SK-N-SH (cell line): ENCODE data around the gene CELSR1. TPM values are rescaled to one million over a fixed set of nuclear protein-coding genes. Genes with fewer than 3 reads are reported as not detected.

Experiments
- CTCF ChIA-PET: fragments of 300-600, 350-600 bp; formaldehyde crosslinking; extraction: SDS; loops from one replicate; lab custom pipeline; 2021; lab: Yijun Ruan, JAX
- POLR2A ChIA-PET: fragments of 350-600 bp; sonication (Branson Sonifier 250); formaldehyde crosslinking; extraction: SDS; loops from one replicate; lab custom pipeline; 2020; ENCODE audit warnings: antibody characterized with exemption, inconsistent platforms; lab: Yijun Ruan, JAX
- DNase-seq: peaks from one replicate; pipeline ENCODE4 v3.0.0; 2012
- H2AFZ ChIP-seq: fragments of 200-600 bp; sonication (generic); 2 replicates; pipeline ENCODE4 v1.8.1; 2016; ENCODE audit warnings: antibody characterized with exemption, mild to moderate bottlenecking, low read depth
- H3F3A ChIP-seq: fragments of 200-600 bp; sonication (generic); replicated peaks from 2 replicates; pipeline ENCODE3; 2016; ENCODE audit warnings: antibody characterized with exemption, mild to moderate bottlenecking; ENCODE audit not compliant: insufficient read depth
- H3K27ac ChIP-seq, 2 experiments: fragments of 200-500 bp in 1 of 2; fragments of 200-600 bp in 1 of 2; sonication (Bioruptor generic) in 1 of 2; sonication (generic), shearing (Covaris generic) in 1 of 2; 2 replicates each; pipeline versions ENCODE4 v1.5.1 to v1.6.1; 2014 to 2016; ENCODE audit warnings: low read depth in 2 of 2, inconsistent platforms in 1 of 2, low read length in 1 of 2, mild to moderate bottlenecking in 1 of 2, mixed read lengths in 1 of 2
- H3K27me3 ChIP-seq: fragments of 200-600 bp; sonication (generic), shearing (Covaris generic); 2 replicates; pipeline ENCODE4 v1.6.1; 2016; ENCODE audit warnings: mixed run types; ENCODE audit not compliant: insufficient read depth
- H3K36me3 ChIP-seq, 2 experiments: fragments of 200-500 bp in 1 of 2; fragments of 200-600 bp in 1 of 2; sonication (Bioruptor generic) in 1 of 2; sonication (generic) in 1 of 2; replicated peaks in 1 of 2; 2 replicates each; pipeline versions ENCODE3 to v1.5.1; 2014 to 2016; ENCODE audit warnings: low read length in 1 of 2, mild to moderate bottlenecking in 1 of 2; ENCODE audit not compliant: insufficient read depth in 2 of 2, control insufficient read depth in 1 of 2
- H3K4me1 ChIP-seq, 2 experiments: fragments of 200-500 bp in 1 of 2; fragments of 200-600 bp in 1 of 2; sonication (Bioruptor generic) in 1 of 2; sonication (generic), shearing (Covaris generic) in 1 of 2; 2 replicates each; pipeline versions ENCODE4 v1.5.1 to v1.6.1; 2014 to 2016; ENCODE audit warnings: low read depth in 1 of 2, low read length in 1 of 2, mixed run types in 1 of 2; ENCODE audit not compliant: insufficient read depth in 2 of 2, control insufficient read depth in 1 of 2
- H3K4me2 ChIP-seq: fragments of 200-600 bp; sonication (generic), shearing (Covaris generic); 2 replicates; pipeline ENCODE4 v1.6.1; 2017; ENCODE audit warnings: mixed run types
- H3K4me3 ChIP-seq, 2 experiments: fragments of 200-500 bp in 1 of 2; fragments of 200-600 bp in 1 of 2; sonication (Bioruptor generic) in 1 of 2; sonication (generic), shearing (Covaris generic) in 1 of 2; 2 replicates each; pipeline versions ENCODE4 v1.5.1 to v1.8.1; 2014 to 2016; ENCODE audit warnings: low read depth in 2 of 2, inconsistent platforms in 1 of 2, low read length in 1 of 2, mild to moderate bottlenecking in 1 of 2, mixed read lengths in 1 of 2, moderate library complexity in 1 of 2
- H3K79me2 ChIP-seq: fragments of 200-600 bp; sonication (generic); 2 replicates; pipeline ENCODE4 v1.8.1; 2017; ENCODE audit warnings: mild to moderate bottlenecking; ENCODE audit not compliant: insufficient read depth
- H3K9ac ChIP-seq: fragments of 200-600 bp; sonication (generic); 2 replicates; pipeline ENCODE4 v1.6.1; 2017; ENCODE audit warnings: mixed run types
- H3K9me2 ChIP-seq: fragments of 200-600 bp; sonication (generic); 2 replicates; pipeline ENCODE4 v1.6.1; 2017; ENCODE audit warnings: mixed run types
- H3K9me3 ChIP-seq: fragments of 200-600 bp; sonication (generic); 2 replicates; pipeline ENCODE4 v1.6.1; 2017; ENCODE audit warnings: mixed run types, mild to moderate bottlenecking, moderate library complexity
- H4K20me1 ChIP-seq: fragments of 200-600 bp; sonication (generic); 2 replicates; pipeline ENCODE4 v1.6.1; 2017; ENCODE audit warnings: mild to moderate bottlenecking, mixed run types; ENCODE audit not compliant: insufficient read depth
- CHD2 ChIP-seq: fragments of 150-350 bp; IDR thresholded peaks from 2 replicates; pipeline ENCODE4 v1.6.1; 2018; ENCODE audit warnings: low read length; ENCODE audit not compliant: partially characterized antibody
- CTCF ChIP-seq: fragments of 200-600 bp; sonication (generic); IDR thresholded peaks from 2 replicates; pipeline ENCODE4 v1.6.1; 2017; ENCODE audit warnings: antibody characterized with exemption, mild to moderate bottlenecking, moderate library complexity
- EP300 ChIP-seq, 2 experiments: IDR thresholded peaks; 2 replicates each; pipeline versions ENCODE4 v1.4.0 to v1.6.1; 2012; ENCODE audit warnings: borderline replicate concordance in 1 of 2, low read depth in 1 of 2, low read length in 1 of 2
- EZH2phosphoT487 ChIP-seq: fragments of 200-600 bp; sonication (generic); IDR thresholded peaks from 2 replicates; pipeline ENCODE4 v1.6.1; 2017; ENCODE audit warnings: low read depth, mixed run types, mild to moderate bottlenecking, antibody characterized with exemption, moderate library complexity, borderline replicate concordance
- FOSL2 ChIP-seq: IDR thresholded peaks from 2 replicates; pipeline ENCODE4 v1.4.0; 2012; ENCODE audit warnings: low read depth, mild to moderate bottlenecking, moderate library complexity, borderline replicate concordance
- GABPA ChIP-seq: IDR thresholded peaks from 2 replicates; pipeline ENCODE4 v1.4.0; 2012; ENCODE audit warnings: low read depth, mild to moderate bottlenecking
- MEF2A ChIP-seq: IDR thresholded peaks from 2 replicates; pipeline ENCODE4 v1.4.0; 2012; ENCODE audit warnings: low read depth, borderline replicate concordance
- MXI1 ChIP-seq: IDR thresholded peaks from 2 replicates; pipeline ENCODE4 v1.6.1; 2012; ENCODE audit warnings: mild to moderate bottlenecking, low read depth, low read length, improper control_type of control experiment
- NRF1 ChIP-seq: IDR thresholded peaks from 2 replicates; pipeline ENCODE4 v1.6.1; 2012; ENCODE audit warnings: low read depth, mild to moderate bottlenecking, low read length
- PBX3 ChIP-seq: IDR thresholded peaks from 2 replicates; pipeline ENCODE4; 2012
- RCOR1 ChIP-seq: fragments of 150-350 bp; IDR thresholded peaks from 2 replicates; pipeline ENCODE4 v1.6.1; 2017; ENCODE audit warnings: antibody characterized with exemption, low read length
- RXRA ChIP-seq: IDR thresholded peaks from 2 replicates; pipeline ENCODE4 v1.4.0; 2012; ENCODE audit warnings: low read depth, mild to moderate bottlenecking, borderline replicate concordance
- SMC3 ChIP-seq: IDR thresholded peaks from 2 replicates; pipeline ENCODE4 v1.6.1; 2012; ENCODE audit warnings: low read depth, low read length, improper control_type of control experiment
- TCF12 ChIP-seq: IDR thresholded peaks from 2 replicates; pipeline ENCODE4 v1.4.0; 2012
- WGBS: methylation state at CpG from one replicate; pipeline ENCODE4 v1.1.6; 2017; ENCODE audit warnings: low lambda C conversion rate; 5-methylcytosine and 5-hydroxymethylcytosine counted together
- polyA plus RNA-seq, 3 experiments: library from polyadenylated mRNA; depleted of rRNA; stranded (reverse); fragments of >200 nt; gene quantifications; 2 replicates each; pipeline ENCODE4 v1.2.3, GENCODE V29; 2012

CELSR1 gene
- polyA plus RNA-seq, 1 of the 3 experiments (the other 2 are of a cell fraction): 5.0 TPM

GRCh38 chr22:46445771-46446420, 91.5 kb downstream of the CELSR1 start:
- no peaks in the 10 kb centered on the region for H3K9me3 ChIP-seq
- POLR2A ChIA-PET: no interaction called here

GRCh38 chr22:46444390-46444854, 93.0 kb downstream of the CELSR1 start:
- no peak overlapping the region for H3K4me3 ChIP-seq
- H3K36me3 ChIP-seq: no peaks in the 10 kb centered on the region
- no peaks in the 10 kb centered on the region for H3K9me2 ChIP-seq
- no peak overlapping the region for H3K27ac ChIP-seq
- H3K4me1 ChIP-seq: no peaks in the 10 kb centered on the region
- H3K79me2 ChIP-seq: no peaks in the 10 kb centered on the region
- H2AFZ ChIP-seq: no peak overlapping the region
- POLR2A ChIA-PET: no interaction called here
- CTCF ChIA-PET: no interaction called here
- H3K27me3 ChIP-seq: no peaks in the 10 kb centered on the region; the same call in 1 of the 2 replicates
- H3K9ac ChIP-seq: no peak overlapping the region
- no peaks in the 10 kb centered on the region for H4K20me1 ChIP-seq
- H3F3A ChIP-seq: no peaks in the 10 kb centered on the region
- TF ChIP-seq EP300 (IDR thresholded peaks at IDR 0.05; ENCODE audit: borderline replicate concordance in 1 of 2, low read depth in 1 of 2, low read length in 1 of 2): no peak
- TF ChIP-seq CTCF: peak; percentile 10; the same call in 1 of the 2 replicates
- TF ChIP-seq RXRA: no peak
- no peak for TF ChIP-seq NRF1
- TF ChIP-seq RCOR1: no peak
- H3K9me3 ChIP-seq: no peaks in the 10 kb centered on the region
- WGBS: 63% methylated on average over 10 of the region's 10 CpGs
- no peak for DNase-seq
- H3K4me2 ChIP-seq: no peak overlapping the region

More at GRCh38 chr22:46445771-46446420, 91.5 kb downstream of the CELSR1 start:
- Histone ChIP-seq H3F3A (no peaks in the 10 kb centered on the region), H3K4me2 (no peak overlapping the region), H3K27me3 (no peaks in the 10 kb centered on the region; the same call in 1 of the 2 replicates), H4K20me1 (no peaks in the 10 kb centered on the region), H3K4me1 (no peaks in the 10 kb centered on the region), H2AFZ (no peak overlapping the region), H3K9ac (no peak overlapping the region), H3K9me2 (no peaks in the 10 kb centered on the region), H3K79me2 (no peaks in the 10 kb centered on the region), H3K27ac (no peak overlapping the region), H3K36me3 (no peaks in the 10 kb centered on the region), H3K4me3 (no peak overlapping the region)
- DNase-seq: no peak
- TF ChIP-seq PBX3 (no peak), SMC3 (no peak), FOSL2 (no peak), GABPA (no peak), EZH2phosphoT487 (no peak), RCOR1 (no peak), MXI1 (no peak), TCF12 (no peak), MEF2A (no peak), CHD2 (no peak)
- 48% methylated on average over 16 of the region's 21 CpGs for WGBS
- CTCF ChIA-PET: no interaction called here
